HFF-Myc (cell line): Measurements from ENCODE around the gene JPH3.

Source experiments
- DNase-seq: peaks from one replicate; pipeline ENCODE4 v3.0.0-alpha.2; 2011; ENCODE audit warnings: low read depth; ENCODE audit errors: extremely low read depth
- H3K4me3 ChIP-seq: replicated peaks from 2 replicates; pipeline ENCODE4 v1.5.1; 2011; ENCODE audit warnings: low read depth, mild to moderate bottlenecking, control low read depth, low read length
- CTCF ChIP-seq: IDR thresholded peaks from 2 replicates; pipeline ENCODE4 v1.5.1; 2012; ENCODE audit warnings: mild to moderate bottlenecking, low read depth, low read length, control low read depth; ENCODE audit errors: missing control alignments

The JPH3 gene

GRCh38 chr16:87731607-87732006 is 129.3 kb downstream of the JPH3 start:
- no peak overlapping the region for H3K4me3 ChIP-seq
- DNase-seq = no peak
- no peak for TF ChIP-seq CTCF

GRCh38 chr16:87733190-87733589 is 130.9 kb downstream of the JPH3 start:
- H3K4me3 ChIP-seq = no peak overlapping the region
- DNase-seq = no peak
- TF ChIP-seq CTCF = no peak

GRCh38 chr16:87734644-87735043 is 132.3 kb downstream of the JPH3 start:
- DNase-seq = no peak
- no peak overlapping the region for H3K4me3 ChIP-seq
- TF ChIP-seq CTCF = no peak

GRCh38 chr16:87735270-87736007 is 133.1 kb downstream of the JPH3 start:
- DNase-seq = no peak

GRCh38 chr16:87736008-87736382 is 133.7 kb downstream of the JPH3 start:
- TF ChIP-seq CTCF = no peak
- H3K4me3 ChIP-seq = no peak overlapping the region
- DNase-seq = no peak

More at GRCh38 chr16:87735270-87736007, 133.1 kb downstream of the JPH3 start:
- TF ChIP-seq CTCF = no peak
- no peak overlapping the region for H3K4me3 ChIP-seq

GRCh38 chr16:87739801-87740200 is 137.5 kb downstream of the JPH3 start:
- DNase-seq = no peak
- TF ChIP-seq CTCF = no peak
- no peak overlapping the region for H3K4me3 ChIP-seq

- no peak for DNase-seq
- TF ChIP-seq CTCF = no peak
- H3K4me3 ChIP-seq = no peak overlapping the region
These were observed 138.1 kb downstream of the JPH3 start for GRCh38 chr16:87740441-87740840.
